Frontal cortex (tissue), 4 donors: ENCODE data around the gene SPC24. TPM values are rescaled to one million over a fixed set of nuclear protein-coding genes. Genes with fewer than 3 reads are reported as not detected.
"Not testable (repeated sequence)": the region's sequence is repeated elsewhere in the genome, so short reads cannot be mapped to it uniquely, and the experiment has no call there.

Source experiments
- DNase-seq, 2 donors: peaks; one replicate each; pipeline ENCODE4 v3.0.0; 2012; ENCODE audit warnings: low spot score in 2 of 2
- FAIRE-seq: peaks from 2 replicates; lab custom pipeline; 2012; peaks lifted over from hg19 to GRCh38; lab: Jason Lieb, UNC
- total RNA-seq: library from RNA; depleted of rRNA; stranded (reverse); fragments of >200 nt; gene quantifications from one replicate; pipeline ENCODE4 v1.2.3, GENCODE V29; 2014
- donor health status: control.
- donor health status: control.
- donor health status: control.

SPC24 gene
- total RNA-seq, 1 donor from 2014 or later = 6.9 TPM

- DNase-seq (no peak), FAIRE-seq (no peak)
Measured at GRCh38 chr19:11168568-11168967, 13.0 kb upstream of the SPC24 start.

DNA sequence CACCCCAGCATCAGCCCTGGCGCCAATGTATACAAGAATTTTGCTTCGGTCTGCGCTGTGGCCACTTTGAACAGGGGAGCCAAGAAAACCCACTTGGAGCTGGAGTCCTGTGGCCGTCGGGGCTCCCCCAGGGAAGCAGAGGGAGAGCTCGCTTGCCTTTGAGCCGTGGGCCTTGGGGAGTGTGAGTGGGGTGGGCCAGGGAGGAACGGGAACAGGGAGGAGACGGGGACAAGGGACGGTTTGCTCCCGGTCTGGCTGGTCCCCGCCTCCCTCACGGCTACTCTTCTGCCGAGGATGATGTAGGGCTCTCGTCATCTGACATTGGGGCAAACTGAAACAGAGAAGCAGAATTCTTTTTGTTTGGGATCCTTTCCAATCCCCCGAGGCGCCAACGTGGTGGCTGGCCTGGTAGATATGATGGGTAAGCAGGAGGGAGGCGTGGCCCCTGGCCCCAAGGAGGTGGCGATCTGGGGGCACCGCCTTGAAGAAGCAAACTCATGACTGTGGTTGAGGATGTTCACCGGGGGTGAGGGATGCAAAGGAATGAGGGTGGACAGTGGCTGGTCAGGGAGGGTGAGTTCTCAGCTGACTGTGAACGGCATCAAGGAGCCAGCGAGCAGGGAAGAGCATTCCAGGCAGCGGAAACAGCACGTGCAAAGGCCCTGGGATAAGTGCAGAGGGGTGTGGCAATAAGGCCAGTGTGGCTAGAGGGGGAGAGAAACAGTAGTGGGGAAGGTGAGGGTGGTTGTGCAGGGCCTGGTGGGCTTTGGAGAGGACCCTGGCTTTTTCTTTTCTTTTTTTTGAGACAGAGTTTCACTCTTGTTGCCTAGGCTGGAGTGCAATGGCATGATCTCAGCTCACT is 10.9 kb upstream of the SPC24 start:
- DNase-seq = no peak

GRCh38 chr19:11165486-11166030 is 10.0 kb upstream of the SPC24 start:
- no peak for DNase-seq
- FAIRE-seq = no peak

More for the DNA sequence above, 10.9 kb upstream of the SPC24 start:
- FAIRE-seq = no peak

DNA sequence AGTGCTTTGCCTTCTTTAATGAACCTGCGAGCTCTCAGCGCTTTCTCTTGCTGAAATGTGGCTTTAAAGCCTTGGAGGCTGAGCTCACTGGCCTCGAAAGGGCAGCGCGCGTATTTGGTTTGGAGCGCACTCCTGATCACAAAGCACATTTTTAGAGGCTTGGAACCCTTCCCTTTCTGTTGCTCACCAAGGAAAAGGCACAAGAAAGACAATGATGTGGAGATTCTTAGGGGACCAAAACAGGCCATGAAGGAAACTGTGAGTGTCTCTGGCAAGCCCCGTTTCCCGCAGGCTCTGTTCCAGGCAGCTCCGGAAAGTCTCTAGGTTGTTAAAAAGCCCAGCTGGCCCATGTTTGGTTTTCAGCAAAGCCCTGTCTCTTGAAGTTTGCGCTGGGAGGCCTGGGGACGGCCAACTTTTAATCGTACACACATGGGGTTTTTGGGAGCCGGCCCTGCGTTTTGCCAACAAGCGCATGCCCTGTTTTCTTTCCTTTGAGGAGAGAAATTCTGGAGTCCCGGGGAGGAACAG is 9.4 kb upstream of the SPC24 start:
- FAIRE-seq (no peak), DNase-seq (no peak)

- DNase-seq (no peak), FAIRE-seq (no peak)
Measured at GRCh38 chr19:11164296-11164695, 8.7 kb upstream of the SPC24 start.

GRCh38 chr19:11160440-11160768 is 4.8 kb upstream of the SPC24 start:
- not testable (repeated sequence) for DNase-seq, FAIRE-seq

DNA sequence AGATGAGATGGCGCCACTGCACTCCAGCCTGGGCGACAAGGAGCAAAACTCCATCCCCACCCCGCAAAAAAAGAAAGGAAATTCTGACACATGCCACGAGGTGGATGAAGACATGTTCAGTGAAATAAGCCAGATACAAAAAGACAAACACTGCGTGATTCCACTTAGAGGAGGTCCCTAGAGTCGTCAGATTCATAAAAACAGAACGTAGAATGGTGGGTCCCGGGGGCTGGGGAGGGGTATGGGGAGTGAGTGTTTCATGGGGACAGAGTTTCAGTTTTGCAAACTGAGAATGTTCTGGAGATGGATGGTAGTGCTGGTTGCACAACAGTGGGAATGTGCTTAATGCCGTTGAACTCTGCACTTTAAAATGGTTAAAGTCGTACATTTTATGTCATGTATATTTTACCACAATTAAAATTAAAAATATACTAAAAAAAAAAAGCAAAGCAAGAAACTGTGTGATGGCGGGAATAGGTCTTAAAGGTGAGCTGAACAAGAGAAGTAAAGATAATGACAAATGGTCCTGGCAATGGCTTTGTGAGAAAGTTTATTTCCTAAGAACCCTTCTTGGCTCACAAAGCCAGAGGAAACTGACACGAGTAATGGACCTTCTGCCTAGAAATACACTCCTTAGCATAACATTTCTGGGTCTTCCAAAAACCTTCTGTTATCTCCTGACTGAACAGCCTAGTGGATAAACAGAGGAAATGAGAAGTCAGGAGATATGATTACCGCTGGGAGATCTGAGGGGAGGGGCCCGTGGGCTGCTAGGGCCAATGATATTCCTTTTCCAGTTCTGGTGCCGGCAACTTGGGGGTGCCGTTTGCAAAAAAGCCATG is 4.2 kb upstream of the SPC24 start:
- no peak for FAIRE-seq

DNA sequence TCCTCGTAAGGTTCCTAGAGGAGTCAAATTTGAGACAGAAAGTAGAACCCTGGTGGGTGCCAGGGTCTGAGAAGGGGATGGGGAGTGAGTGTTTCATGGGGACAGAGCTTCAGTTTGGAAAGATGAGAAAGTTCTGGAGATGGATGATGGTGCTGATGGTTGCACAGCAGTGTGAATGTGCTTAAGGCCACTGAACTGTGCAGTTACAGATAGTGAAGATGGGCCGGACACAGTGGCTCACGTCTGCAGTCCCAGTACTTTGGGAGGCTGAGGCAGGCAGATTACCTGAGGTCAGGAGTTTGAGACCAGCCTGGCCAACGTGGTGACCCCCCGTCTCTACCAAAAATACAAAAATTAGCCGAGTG is 917 bp downstream of the SPC24 start:
- FAIRE-seq = no peak
- DNase-seq = no peak

More for the DNA sequence above, 4.2 kb upstream of the SPC24 start:
- DNase-seq = no peak

GRCh38 chr19:11152318-11153062 is 3.1 kb downstream of the SPC24 start:
- DNase-seq (no peak), FAIRE-seq (no peak)

DNA sequence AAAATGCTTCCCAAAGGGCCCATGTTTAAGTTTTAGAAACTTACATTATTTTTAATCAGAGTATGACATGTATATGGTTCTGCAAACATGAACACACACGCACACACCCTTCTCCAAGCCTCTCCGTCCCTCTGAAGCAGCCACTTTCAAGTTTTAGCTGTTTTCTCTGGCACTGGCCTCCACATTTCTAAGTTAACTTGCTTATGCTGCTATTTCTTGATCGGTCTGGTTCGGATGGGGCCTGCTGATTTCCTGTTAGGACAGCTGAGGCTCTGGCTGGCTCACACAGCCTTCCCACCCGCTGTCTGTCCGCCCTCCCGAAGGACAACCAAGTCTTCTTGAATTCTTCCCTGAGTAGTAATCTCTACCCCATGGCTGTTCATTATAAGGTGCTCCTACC is 4.4 kb downstream of the SPC24 start:
- FAIRE-seq (no peak), DNase-seq (no peak)

DNA sequence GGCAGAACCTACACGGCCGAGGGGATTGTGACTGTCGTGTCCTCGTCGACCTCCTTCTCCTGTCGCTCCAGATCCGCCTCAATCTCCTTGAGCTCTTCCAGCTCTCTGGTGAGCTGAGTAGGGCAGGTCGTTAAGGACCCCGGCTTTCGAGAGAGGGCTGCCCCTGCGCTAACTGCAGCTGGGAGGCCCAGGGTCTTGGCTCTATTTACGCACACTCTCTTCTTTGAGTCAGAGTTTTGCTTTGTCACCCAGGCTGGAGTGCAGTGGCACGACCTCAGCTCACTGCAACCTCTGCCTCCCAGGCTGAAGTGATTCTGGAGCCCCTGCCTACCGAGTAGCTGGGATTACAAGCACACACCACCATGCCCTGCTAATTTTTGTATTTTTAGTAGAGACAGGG is 7.6 kb downstream of the SPC24 start:
- FAIRE-seq (no peak), DNase-seq (no peak)

- FAIRE-seq (no peak), DNase-seq (no peak)
Measured at GRCh38 chr19:11145536-11145924, 10.1 kb downstream of the SPC24 start.

- peak in 1 of 2 donors; percentile 75 for DNase-seq
- no peak for FAIRE-seq
Measured at GRCh38 chr19:11142528-11143171, 12.9 kb downstream of the SPC24 start.

DNA sequence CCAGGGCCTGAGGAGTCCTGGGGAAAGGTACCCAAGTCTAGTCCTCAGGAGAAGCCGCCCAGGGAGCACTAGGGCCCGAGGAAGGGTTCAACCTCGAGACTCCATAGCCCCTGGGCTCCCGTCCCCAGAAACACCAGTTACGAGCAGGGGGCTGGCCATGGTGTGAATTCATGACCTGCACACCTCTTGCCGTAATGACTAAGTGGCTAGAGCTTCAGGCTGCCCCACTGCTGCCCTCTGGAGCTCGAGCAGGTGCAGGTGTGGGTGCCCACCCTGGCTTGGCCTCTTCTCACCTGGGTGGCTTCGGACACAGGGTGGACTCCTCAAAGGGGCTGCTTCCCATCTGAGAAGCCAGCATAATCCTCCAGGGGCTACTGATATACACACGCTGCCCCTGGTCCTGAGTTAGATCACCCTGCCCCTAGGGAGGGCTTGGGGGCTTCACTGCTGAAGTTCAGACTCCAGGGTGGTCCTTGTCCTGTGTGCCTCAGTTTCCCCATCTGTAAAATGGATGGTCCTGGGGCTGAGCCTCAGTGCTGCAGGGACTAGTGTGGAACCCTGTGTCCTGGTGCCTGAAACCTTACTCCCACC is 13.6 kb downstream of the SPC24 start:
- DNase-seq = no peak
- no peak for FAIRE-seq

- DNase-seq = no peak
- FAIRE-seq = no peak
Measured at GRCh38 chr19:11140896-11141295, 14.7 kb downstream of the SPC24 start.

DNA sequence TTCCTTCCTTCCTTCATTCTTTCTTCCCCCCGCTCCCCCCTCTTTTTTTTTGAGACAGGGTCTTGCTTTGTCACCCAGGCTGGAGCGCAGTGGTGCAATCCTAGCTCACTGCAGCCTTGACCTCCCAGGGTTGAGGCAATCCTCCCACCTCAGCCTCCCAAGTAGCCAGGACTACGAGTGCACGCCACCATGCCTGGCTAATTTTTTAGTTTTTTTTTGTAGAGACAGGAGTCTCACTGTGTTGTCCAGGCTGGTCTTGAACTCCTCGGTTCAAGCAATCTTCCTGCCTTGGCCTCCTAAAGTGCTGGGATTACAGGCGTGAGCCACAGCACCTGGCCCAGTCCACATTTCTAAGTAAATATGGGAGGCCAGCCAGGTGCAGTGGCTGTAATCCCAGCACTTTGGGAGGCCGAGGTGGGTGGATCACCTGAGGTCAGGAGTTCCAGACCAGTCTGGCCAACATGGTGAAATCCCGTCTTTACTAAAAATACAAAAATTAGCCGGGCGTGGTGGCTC is 15.5 kb downstream of the SPC24 start:
- not testable (repeated sequence) for FAIRE-seq, DNase-seq

GRCh38 chr19:11138601-11139300 is 16.8 kb downstream of the SPC24 start:
- FAIRE-seq = no peak
- DNase-seq = peak in 1 of 2 donors; percentile 63
